H1 (cell line): ENCODE results near the gene OSM. TPM values are rescaled to one million over a fixed set of nuclear protein-coding genes. Genes with fewer than 3 reads are reported as not detected.

Source experiments
- CTCF ChIA-PET: fragments of 300-600 bp; sonication (Branson Sonifier 250); formaldehyde crosslinking; loops from one replicate; lab custom pipeline; 2021; ENCODE audit not compliant: partially characterized antibody; lab: Charles Lee
- POLR2A ChIA-PET: fragments of 300-600 bp; sonication (Branson Sonifier 250); formaldehyde crosslinking; loops from one replicate; lab custom pipeline; 2021; ENCODE audit warnings: inconsistent platforms; ENCODE audit not compliant: partially characterized antibody; lab: Charles Lee
- DNase-seq, 2 experiments: peaks; one replicate each; pipeline versions ENCODE4 v3.0.0 to v3.0.0-alpha.2; 2010 to 2022; ENCODE audit warnings: low spot score in 2 of 2, low read depth in 1 of 2, mixed read lengths in 1 of 2
- FAIRE-seq: peaks from 2 replicates; lab custom pipeline; 2011; peaks lifted over from hg19 to GRCh38; lab: Jason Lieb, UNC
- H2AFZ ChIP-seq: 2 replicates; pipeline ENCODE4 v1.8.1; 2012; ENCODE audit warnings: low read length, inconsistent platforms
- H2AK5ac ChIP-seq: 2 replicates; pipeline ENCODE4 v1.6.1; 2013; ENCODE audit warnings: low read depth, low read length
- H2BK120ac ChIP-seq: replicated peaks from 2 replicates; pipeline ENCODE3; 2013; ENCODE audit warnings: low read depth, low read length, inconsistent platforms
- H2BK12ac ChIP-seq: 2 replicates; pipeline ENCODE4 v1.6.1; 2013; ENCODE audit warnings: low read depth, low read length
- H2BK15ac ChIP-seq: 2 replicates; pipeline ENCODE4 v1.6.1; 2013; ENCODE audit warnings: low read length
- H2BK20ac ChIP-seq: 2 replicates; pipeline ENCODE4 v1.6.1; 2013; ENCODE audit warnings: low read length
- H2BK5ac ChIP-seq: 2 replicates; pipeline ENCODE4 v1.6.1; 2013; ENCODE audit warnings: low read depth, low read length
- H3K14ac ChIP-seq: 2 replicates; pipeline ENCODE4 v1.6.1; 2013; ENCODE audit warnings: inconsistent platforms; ENCODE audit not compliant: insufficient read length
- H3K18ac ChIP-seq: 2 replicates; pipeline ENCODE4 v1.6.1; 2013; ENCODE audit warnings: low read length; ENCODE audit errors: extremely low read depth
- H3K23ac ChIP-seq: 2 replicates; pipeline ENCODE4 v1.6.1; 2013; ENCODE audit warnings: inconsistent platforms; ENCODE audit not compliant: insufficient read length
- H3K23me2 ChIP-seq: 2 replicates; pipeline ENCODE4 v1.6.1; 2013; ENCODE audit warnings: low read depth, low read length
- H3K27ac ChIP-seq: 2 replicates; pipeline ENCODE4 v1.6.1; 2011; ENCODE audit warnings: low read depth, low read length, inconsistent platforms
- H3K27me3 ChIP-seq, 4 experiments: replicated peaks in 1 of 4; 1 replicate in 1 of 4; 2 replicates in 3 of 4; pipeline versions ENCODE4 v1.6.1 to v1.8.1; 2011 to 2013; ENCODE audit warnings: low read length in 3 of 4, mild to moderate bottlenecking in 3 of 4, inconsistent platforms in 2 of 4, mixed read lengths in 2 of 4, moderate library complexity in 1 of 4; ENCODE audit not compliant: control insufficient read depth in 3 of 4, insufficient read depth in 3 of 4; ENCODE audit errors: extremely low read depth in 1 of 4
- H3K36me3 ChIP-seq, 4 experiments: 2 replicates each; pipeline versions ENCODE4 v1.6.1 to v1.8.1; 2011 to 2013; ENCODE audit warnings: mild to moderate bottlenecking in 4 of 4, low read length in 3 of 4, moderate library complexity in 2 of 4, control low read depth in 1 of 4, inconsistent platforms in 1 of 4; ENCODE audit not compliant: insufficient read depth in 4 of 4, control insufficient read depth in 2 of 4
- H3K4ac ChIP-seq: replicated peaks from 2 replicates; pipeline ENCODE3; 2013; ENCODE audit warnings: low read length, low read depth, mixed read lengths, inconsistent platforms; ENCODE audit not compliant: insufficient read length
- H3K4me1 ChIP-seq, 4 experiments: replicated peaks in 1 of 4; 1 replicate in 1 of 4; 2 replicates in 3 of 4; pipeline versions ENCODE4 v1.6.1 to v1.8.1; 2011 to 2013; ENCODE audit warnings: low read length in 3 of 4, inconsistent platforms in 2 of 4, mixed read lengths in 1 of 4; ENCODE audit not compliant: insufficient read depth in 4 of 4, control insufficient read depth in 3 of 4
- H3K4me2 ChIP-seq, 2 experiments: 2 replicates each; pipeline versions ENCODE4 v1.6.1 to v1.8.1; 2011 to 2013; ENCODE audit warnings: low read depth in 2 of 2, low read length in 2 of 2, control low read depth in 1 of 2, inconsistent platforms in 1 of 2, mild to moderate bottlenecking in 1 of 2; ENCODE audit not compliant: insufficient read depth in 1 of 2
- H3K4me3 ChIP-seq, 4 experiments: fragments of 200-600, 300-600 bp in 1 of 4; sonication (generic), shearing (Covaris generic), sonication (Bioruptor Twin) in 1 of 4; 2 replicates each; pipeline versions ENCODE4 v1.5.1 to v1.8.1; 2011 to 2016; ENCODE audit warnings: low read length in 4 of 4, low read depth in 3 of 4, control low read depth in 2 of 4, inconsistent platforms in 2 of 4, mild to moderate bottlenecking in 2 of 4, mixed read lengths in 1 of 4, moderate library complexity in 1 of 4; ENCODE audit not compliant: insufficient read depth in 2 of 4; ENCODE audit errors: extremely low read depth in 1 of 4
- H3K56ac ChIP-seq: replicated peaks from 2 replicates; pipeline ENCODE3; 2013; ENCODE audit warnings: low read depth, mild to moderate bottlenecking, mixed read lengths, low read length, inconsistent platforms; ENCODE audit not compliant: insufficient read length
- H3K79me1 ChIP-seq: 2 replicates; pipeline ENCODE4 v1.6.1; 2013; ENCODE audit warnings: low read depth, low read length, control low read depth
- H3K79me2 ChIP-seq, 2 experiments: 2 replicates each; pipeline versions ENCODE4 v1.6.1 to v1.8.1; 2012 to 2013; ENCODE audit warnings: low read length in 2 of 2, mild to moderate bottlenecking in 2 of 2, inconsistent platforms in 1 of 2; ENCODE audit not compliant: insufficient read depth in 2 of 2, control insufficient read depth in 1 of 2
- H3K9ac ChIP-seq, 4 experiments: replicated peaks in 1 of 4; 1 replicate in 1 of 4; 2 replicates in 3 of 4; pipeline versions ENCODE4 v1.6.1 to v1.8.1; 2011 to 2013; ENCODE audit warnings: low read depth in 3 of 4, low read length in 3 of 4, control low read depth in 2 of 4, mild to moderate bottlenecking in 2 of 4, moderate library complexity in 2 of 4, inconsistent platforms in 1 of 4; ENCODE audit errors: extremely low read depth in 1 of 4
- H3K9me3 ChIP-seq, 2 experiments: 2 replicates each; pipeline versions ENCODE4 v1.6.1 to v1.8.1; 2012 to 2013; ENCODE audit warnings: mild to moderate bottlenecking in 2 of 2, moderate library complexity in 2 of 2, control low read depth in 1 of 2, inconsistent platforms in 1 of 2, low read depth in 1 of 2, low read length in 1 of 2, mixed read lengths in 1 of 2; ENCODE audit not compliant: insufficient read depth in 2 of 2
- H4K20me1 ChIP-seq, 2 experiments: replicated peaks in 1 of 2; 2 replicates each; pipeline versions ENCODE3 to v1.8.1; 2011 to 2013; ENCODE audit warnings: inconsistent platforms in 2 of 2, low read length in 2 of 2, mild to moderate bottlenecking in 1 of 2; ENCODE audit not compliant: insufficient read depth in 2 of 2, control insufficient read depth in 1 of 2
- H4K5ac ChIP-seq: 2 replicates; pipeline ENCODE4 v1.6.1; 2013; ENCODE audit warnings: low read length, low read depth, mixed read lengths, inconsistent platforms; ENCODE audit not compliant: insufficient read length
- H4K8ac ChIP-seq: 2 replicates; pipeline ENCODE4 v1.8.0; 2013; ENCODE audit warnings: mild to moderate bottlenecking, moderate library complexity, low read length, inconsistent platforms; ENCODE audit not compliant: insufficient read depth; ENCODE audit errors: extremely low read depth
- H4K91ac ChIP-seq: replicated peaks from 2 replicates; pipeline ENCODE3; 2013; ENCODE audit warnings: low read length, mixed read lengths, inconsistent platforms; ENCODE audit not compliant: insufficient read length
- ATF3 ChIP-seq: IDR thresholded peaks from 2 replicates; pipeline ENCODE4 v1.6.1; 2011; ENCODE audit warnings: low read depth, mild to moderate bottlenecking, low read length; ENCODE audit not compliant: insufficient read depth
- BCL11A ChIP-seq, 2 experiments: IDR thresholded peaks; one replicate each; pipeline ENCODE4 v1.6.1; 2011; ENCODE audit warnings: low read depth in 2 of 2, low read length in 2 of 2, mild to moderate bottlenecking in 2 of 2
- CBX8 ChIP-seq: fragments of 300-800, 300-1000 bp; sonication (generic); IDR thresholded peaks from 2 replicates; pipeline ENCODE4 v1.7.1; 2016; ENCODE audit warnings: low read depth, low read length, borderline replicate concordance
- CEBPB ChIP-seq: IDR thresholded peaks from 2 replicates; pipeline ENCODE4 v1.6.1; 2012; ENCODE audit warnings: low read depth, low read length
- CHD1 ChIP-seq: IDR thresholded peaks from 2 replicates; pipeline ENCODE4 v1.6.1; 2012; ENCODE audit warnings: low read depth, low read length, improper control_type of control experiment
- CREB1 ChIP-seq: IDR thresholded peaks from 2 replicates; pipeline ENCODE4 v1.6.1; 2012; ENCODE audit warnings: inconsistent platforms
- GABPA ChIP-seq: IDR thresholded peaks from 2 replicates; pipeline ENCODE4 v1.6.1; 2011; ENCODE audit warnings: mild to moderate bottlenecking, low read length, moderate library complexity, borderline replicate concordance; ENCODE audit not compliant: insufficient read depth
- NANOG ChIP-seq: IDR thresholded peaks from 2 replicates; pipeline ENCODE4 v1.6.1; 2011; ENCODE audit warnings: low read length, low read depth, mild to moderate bottlenecking, inconsistent platforms; ENCODE audit not compliant: insufficient read depth, poor library complexity, severe bottlenecking
- RFX5 ChIP-seq: IDR thresholded peaks from 2 replicates; pipeline ENCODE4 v1.6.1; 2011; ENCODE audit warnings: low read depth, low read length, improper control_type of control experiment, borderline replicate concordance
- RNF2 ChIP-seq: fragments of 200-900, 300-1000 bp; sonication (generic); IDR thresholded peaks from 2 replicates; pipeline ENCODE4 v1.7.1; 2016; ENCODE audit warnings: borderline replicate concordance, low read depth, mild to moderate bottlenecking, antibody characterized with exemption, low read length; ENCODE audit not compliant: poor library complexity, severe bottlenecking; ENCODE audit errors: missing control alignments
- TAF1 ChIP-seq: IDR thresholded peaks from 2 replicates; pipeline ENCODE4 v1.6.1; 2011; ENCODE audit warnings: mild to moderate bottlenecking, low read depth, low read length
- WGBS, 2 experiments: shearing (Covaris generic) in 1 of 2; methylation state at CpG; one replicate each; pipeline versions ENCODE4 v1.1.6 to v1.1.7; 2013 to 2015; ENCODE audit warnings: low lambda C conversion rate in 2 of 2, mixed read lengths in 2 of 2, inconsistent platforms in 1 of 2, low coverage in 1 of 2, missing lambda C conversion rate in 1 of 2; ENCODE audit not compliant: insufficient replicate concordance in 2 of 2, insufficient coverage in 1 of 2, insufficient read length in 1 of 2; ENCODE audit errors: extremely low coverage in 1 of 2, missing lambda C conversion rate in 1 of 2; 5-methylcytosine and 5-hydroxymethylcytosine counted together
- polyA plus RNA-seq, 7 experiments: library from polyadenylated mRNA; depleted of rRNA in 3 of 7; stranded (reverse) in 5 of 7; unstranded in 2 of 7; fragments of >200 nt in 5 of 7; fragments of 200-250 nt in 2 of 7; gene quantifications; 1 replicate in 5 of 7; 2 replicates in 1 of 7; 4 replicates in 1 of 7; pipeline versions ENCODE4 v1.2.1 to v1.2.3, GENCODE V29; 2011 to 2013; ENCODE audit warnings: missing spikeins in 2 of 7, mixed read lengths in 2 of 7
- total RNA-seq: library from RNA; stranded (reverse); fragmentation: NEBNext Ultra II Directional; extraction: Animal tissue kit (Norgen Biotek cat#: 25700); gene quantifications from 2 replicates; pipeline ENCODE4 v1.2.1, GENCODE V29; 2021

OSM gene
- total and polyA plus RNA-seq, 2 of the 8 experiments (the other 6 are each of a cell fraction or from before 2014, with no cell fraction given): not detected

GRCh38 chr22:30252411-30253204 is 14.0 kb downstream of the OSM start:
- H3K79me1 ChIP-seq: no peaks in the 10 kb centered on the region
- CTCF ChIA-PET: interaction anchor here (1.8 kb wide), 1 partner anchor 134 kb away, joined by 4 read pairs; no protein-coding TSS in a partner anchor
- peaks cover 0 to 2% of the 10 kb centered on the region in 2 experiments for H4K20me1 ChIP-seq
- peak overlapping the region; percentile 94 for H4K91ac ChIP-seq
- peak overlapping the region; percentile 58 for H2BK120ac ChIP-seq
- POLR2A ChIA-PET: no interaction called here
- 89% methylated on average over 19 of the region's 22 CpGs; no CpG with 5 or more reads in 1 of the 2 experiments for whole genome bisulfite sequencing, 2 experiments
- no peak overlapping the region for H4K5ac ChIP-seq
- H3K4me2 ChIP-seq: no peak overlapping the region; a peak in 1 of 4 replicates
- H4K8ac ChIP-seq: no peak overlapping the region; the same call in 1 of the 2 replicates
- H2AFZ ChIP-seq: no peak overlapping the region
- H3K56ac ChIP-seq: no peak overlapping the region
- peak overlapping the region; percentile 94 for H2BK5ac ChIP-seq
- no peak for FAIRE-seq
- peak overlapping the region; percentile 98; the same call in 1 of the 2 replicates for H2AK5ac ChIP-seq
- no peak overlapping the region for H3K14ac ChIP-seq
- H2BK12ac ChIP-seq: peak overlapping the region; percentile 100
- no peaks in the 10 kb centered on the region for H3K36me3 ChIP-seq
- H3K27me3 ChIP-seq: peaks cover 0 to 2% (median 0%) of the 10 kb centered on the region in 4 experiments; a peak in 1 of 7 replicates
- no peak overlapping the region for H3K23ac ChIP-seq
- no peaks in the 10 kb centered on the region for H3K79me2 ChIP-seq
- peak overlapping the region; percentile 94 for H2BK20ac ChIP-seq
- H3K18ac ChIP-seq: peak overlapping the region; percentile 90; the same call in 1 of the 2 replicates
- H2BK15ac ChIP-seq: peak overlapping the region; percentile 100
- H3K9me3 ChIP-seq: no peaks in the 10 kb centered on the region
- peak overlapping the region; percentile 63 for H3K4ac ChIP-seq
- no peak overlapping the region for H3K27ac ChIP-seq
- no peaks in the 10 kb centered on the region; the same call in 1 of the 2 replicates for H3K23me2 ChIP-seq
- H3K4me1 ChIP-seq: peaks cover 5 to 15% (median 9%) of the 10 kb centered on the region in 4 experiments
- peak overlapping the region in 1 of 4 experiments; percentile 45; a peak in 1 of 7 replicates for H3K9ac ChIP-seq
- H3K4me3 ChIP-seq: no peak overlapping the region
- no peak for DNase-seq
- TF ChIP-seq CHD1 (no peak), CBX8 (no peak), TAF1 (no peak), RFX5 (no peak), NANOG (no peak), BCL11A (IDR thresholded peaks at IDR 0.05; ENCODE audit: low read depth in 2 of 2, low read length in 2 of 2) (no peak), RNF2 (no peak), GABPA (no peak), CEBPB (no peak), CREB1 (no peak), ATF3 (no peak)
